Measurements from ENCODE around the gene MSLN. TPM values are rescaled to one million over a fixed set of nuclear protein-coding genes. Genes with fewer than 3 reads are reported as not detected.

MSLN gene
- total and polyA plus RNA-seq, 2 of the 8 experiments (the other 6 are each of a cell fraction or from before 2014, with no cell fraction given): 0.28 to 0.50 TPM

DNA sequence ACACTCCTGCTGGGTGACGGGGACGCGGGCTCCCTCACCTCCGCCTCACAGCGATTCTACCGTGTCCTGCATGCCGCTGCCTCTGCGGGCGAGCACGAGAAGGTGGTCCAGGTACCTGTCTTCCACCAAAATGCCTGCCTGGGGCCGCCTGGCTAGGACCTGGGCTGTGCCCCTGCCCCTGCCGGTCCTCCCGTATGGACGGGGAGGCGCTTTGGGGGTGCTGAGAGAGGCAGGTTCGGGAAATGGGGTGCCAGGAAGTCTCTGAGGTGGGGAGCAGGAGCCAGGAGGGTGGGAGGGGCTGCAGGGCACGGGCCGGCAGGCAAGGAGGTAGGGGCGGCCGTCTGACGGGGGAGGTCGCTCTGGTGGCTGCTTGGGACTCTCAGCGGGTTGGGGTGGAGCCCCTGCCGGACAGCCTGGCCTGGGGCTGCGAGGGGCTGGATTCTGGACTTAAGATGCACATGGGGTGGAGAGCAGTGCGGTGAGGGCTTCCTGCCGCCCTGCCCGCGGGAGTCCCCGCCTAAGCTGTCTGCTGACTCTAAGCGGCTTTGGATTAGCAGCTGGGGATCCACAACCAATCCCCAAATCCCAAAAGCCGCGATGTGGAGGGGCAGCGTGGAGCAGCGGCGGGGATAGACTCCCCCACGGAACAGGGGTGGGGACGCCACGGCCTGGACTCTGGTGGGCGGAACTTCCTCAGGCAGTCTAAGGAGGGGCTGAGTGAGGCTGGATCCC, 33.7 kb downstream of the MSLN start:
- Histone ChIP-seq H2BK5ac (ENCODE audit: low read depth, low read length) (no peak overlapping the region), H3K56ac (replicated peaks; ENCODE audit: insufficient read length, low read depth, low read length) (no peak overlapping the region), H2BK20ac (ENCODE audit: low read length) (no peak overlapping the region), H3K27me3 (replicated peaks in 1 of 4; ENCODE audit: control insufficient read depth in 3 of 4, extremely low read depth in 1 of 4, insufficient read depth in 3 of 4, low read length in 3 of 4) (no peaks in the 10 kb centered on the region), H3K4ac (replicated peaks; ENCODE audit: insufficient read length, low read depth, low read length) (no peak overlapping the region), H3K9me3 (ENCODE audit: insufficient read depth in 2 of 2, low read depth in 1 of 2, low read length in 1 of 2) (no peaks in the 10 kb centered on the region), H2BK15ac (ENCODE audit: low read length) (no peak overlapping the region), H3K18ac (ENCODE audit: extremely low read depth, low read length) (no peak overlapping the region), H4K5ac (ENCODE audit: insufficient read length, low read depth, low read length) (no peak overlapping the region), H2AK5ac (ENCODE audit: low read depth, low read length) (no peak overlapping the region), H3K14ac (ENCODE audit: insufficient read length) (no peak overlapping the region), H3K27ac (ENCODE audit: low read depth, low read length) (no peak overlapping the region), H4K8ac (ENCODE audit: extremely low read depth, insufficient read depth, low read length) (no peak overlapping the region), H3K79me1 (ENCODE audit: low read depth, low read length) (peaks cover 4% of the 10 kb centered on the region; the same call in 1 of the 2 replicates), H2BK120ac (replicated peaks; ENCODE audit: low read depth, low read length) (no peak overlapping the region), H3K4me3 (ENCODE audit: extremely low read depth in 1 of 4, insufficient read depth in 2 of 4, low read depth in 3 of 4, low read length in 4 of 4) (no peak overlapping the region), H3K23ac (ENCODE audit: insufficient read length) (no peak overlapping the region), H3K4me1 (replicated peaks in 1 of 4; ENCODE audit: control insufficient read depth in 3 of 4, insufficient read depth in 4 of 4, low read length in 3 of 4) (peaks cover 0 to 6% (median 2%) of the 10 kb centered on the region in 4 experiments; a peak in 3 of 7 replicates), H4K20me1 (replicated peaks in 1 of 2; ENCODE audit: control insufficient read depth in 1 of 2, insufficient read depth in 2 of 2, low read length in 2 of 2) (peaks cover 5 to 24% of the 10 kb centered on the region in 2 experiments), H2BK12ac (ENCODE audit: low read depth, low read length) (no peak overlapping the region), H3K9ac (replicated peaks in 1 of 4; ENCODE audit: extremely low read depth in 1 of 4, low read depth in 3 of 4, low read length in 3 of 4) (no peak overlapping the region), H3K79me2 (ENCODE audit: control insufficient read depth in 1 of 2, insufficient read depth in 2 of 2, low read length in 2 of 2) (peaks cover 0 to 3% of the 10 kb centered on the region in 2 experiments; a peak in 1 of 4 replicates), H2AFZ (ENCODE audit: low read length) (no peak overlapping the region), H3K23me2 (ENCODE audit: low read depth, low read length) (0 out of 2 replicates have a peak, but pooled peaks cover under 1% of the 10 kb centered on the region), H4K91ac (replicated peaks; ENCODE audit: insufficient read length, low read length) (no peak overlapping the region), H3K36me3 (ENCODE audit: control insufficient read depth in 2 of 4, insufficient read depth in 4 of 4, low read length in 3 of 4) (peaks cover 5 to 57% (median 12%) of the 10 kb centered on the region in 4 experiments; a peak in 6 of 8 replicates), H3K4me2 (ENCODE audit: insufficient read depth in 1 of 2, low read depth in 2 of 2, low read length in 2 of 2) (no peak overlapping the region)
- ChIA-PET POLR2A (ENCODE audit: partially characterized antibody) (interaction anchor here (1.1 to 1.8 kb wide), 4 partner anchors 9 to 119 kb away, joined by 3 to 6 read pairs (median 4); partner anchors contain the start of genes ANTKMT and RHBDL1), CTCF (ENCODE audit: partially characterized antibody) (interaction anchor here (0.6 to 2.8 kb wide), 4 partner anchors 9 to 82 kb away, joined by 3 to 11 read pairs (median 3); no protein-coding TSS in a partner anchor)
- WGBS, 2 experiments (ENCODE audit: extremely low coverage in 1 of 2, insufficient coverage in 1 of 2, insufficient read length in 1 of 2, insufficient replicate concordance in 2 of 2, low coverage in 1 of 2, low lambda C conversion rate in 2 of 2, missing lambda C conversion rate in 1 of 2): 84% methylated on average over 24 of the region's 40 CpGs; no CpG with 5 or more reads in 1 of the 2 experiments
- DNase-seq (ENCODE audit: low read depth in 1 of 2, low spot score in 2 of 2) (no peak), FAIRE-seq (no peak)
- TF ChIP-seq RXRA (IDR thresholded peaks at IDR 0.05; ENCODE audit: insufficient read depth, low read depth, low read length) (no peak), CBX5 (IDR thresholded peaks at IDR 0.05; ENCODE audit: low read depth, low read length) (no peak), TCF12 (IDR thresholded peaks at IDR 0.05; ENCODE audit: low read depth, low read length) (no peak), POU5F1 (IDR thresholded peaks at IDR 0.05; ENCODE audit: low read depth, low read length) (no peak), POLR2AphosphoS5 (IDR thresholded peaks at IDR 0.05; ENCODE audit: low read depth, low read length) (no peak), SIN3A (conservative IDR thresholded peaks at IDR 0.05 in 1 of 2, IDR thresholded peaks at IDR 0.05 in 1 of 2; ENCODE audit: low read depth in 1 of 2, low read length in 2 of 2) (no peak), EZH2 (IDR thresholded peaks at IDR 0.05; ENCODE audit: low read depth, low read length, severe bottlenecking) (no peak), MAFK (IDR thresholded peaks at IDR 0.05; ENCODE audit: low read depth, low read length) (no peak), RFX5 (IDR thresholded peaks at IDR 0.05; ENCODE audit: borderline replicate concordance, low read depth, low read length) (no peak), RNF2 (IDR thresholded peaks at IDR 0.05; ENCODE audit: borderline replicate concordance, low read depth, low read length, missing control alignments, poor library complexity, severe bottlenecking) (no peak)
- TF ChIP-seq, protein P1, sequence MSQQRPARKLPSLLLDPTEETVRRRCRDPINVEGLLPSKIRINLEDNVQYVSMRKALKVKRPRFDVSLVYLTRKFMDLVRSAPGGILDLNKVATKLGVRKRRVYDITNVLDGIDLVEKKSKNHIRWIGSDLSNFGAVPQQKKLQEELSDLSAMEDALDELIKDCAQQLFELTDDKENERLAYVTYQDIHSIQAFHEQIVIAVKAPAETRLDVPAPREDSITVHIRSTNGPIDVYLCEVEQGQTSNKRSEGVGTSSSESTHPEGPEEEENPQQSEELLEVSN (IDR thresholded peaks at IDR 0.05): no peak
